Measurements from ENCODE around the gene BCKDHB. TPM values are rescaled to one million over a fixed set of nuclear protein-coding genes. Genes with fewer than 3 reads are reported as not detected.

Gene BCKDHB
- total and polyA plus RNA-seq, 10 donors = 6.3 to 16.4 (median 11.0) TPM

DNA sequence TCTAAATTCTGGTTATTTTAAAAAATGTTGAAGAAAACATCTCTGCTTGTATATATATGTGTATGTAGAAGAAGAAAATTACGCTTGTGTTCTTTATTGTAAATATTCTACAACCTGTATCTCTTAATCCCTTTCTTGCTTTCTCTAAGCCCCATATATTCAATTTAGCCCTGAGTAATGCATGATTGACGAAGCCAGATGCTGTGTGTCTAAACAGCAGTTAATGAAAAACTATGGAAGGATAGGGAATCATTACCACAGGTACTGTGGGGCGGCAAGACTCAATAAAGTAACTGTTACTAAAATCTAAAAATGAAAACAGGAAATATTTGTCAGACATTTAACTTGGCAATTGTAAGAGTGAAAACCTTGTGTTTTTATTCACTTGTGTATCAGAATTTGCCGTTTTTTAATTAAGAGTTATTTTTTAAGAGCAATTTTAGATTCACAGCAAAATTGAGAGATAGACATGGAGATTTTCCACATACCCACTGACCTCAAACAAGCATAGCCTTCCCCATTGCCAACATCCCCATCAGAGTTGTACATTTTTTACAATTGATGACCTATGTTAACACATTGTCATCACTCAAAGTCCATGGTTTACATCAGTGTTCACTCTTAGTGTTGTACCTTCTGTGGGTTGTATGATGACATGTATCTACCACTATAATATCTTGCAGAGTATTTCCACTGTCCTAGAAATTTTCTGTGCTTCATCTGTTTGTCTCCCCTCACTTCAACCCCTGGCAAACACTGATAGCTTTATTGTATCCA lies 76.7 kb downstream of the BCKDHB start:
- Histone ChIP-seq H3K9me3 (peaks cover 0 to 12% (median 4%) of the 10 kb centered on the region in 8 donors), H3K27ac (no peak overlapping the region), H3K27me3 (replicated peaks in 1 of 7) (no peaks in the 10 kb centered on the region), H3K4me3 (no peak overlapping the region), H3K4me1 (no peaks in the 10 kb centered on the region), H3K36me3 (peaks cover 0 to 3% (median 0%) of the 10 kb centered on the region in 6 donors)
- DNase-seq = no peak
- 91 to 94% (median 92%) methylated on average over 4 of the region's 4 CpGs for WGBS, 5 donors
- no peak for TF ChIP-seq POLR2AphosphoS5 (IDR thresholded peaks at IDR 0.05)
- intact Hi-C loops (cut with DNase I; ENCODE audit: low total_unique reads) = no loop called here

GRCh38 chr6:80185492-80185891 lies 79.0 kb downstream of the BCKDHB start:
- intact Hi-C loops (cut with DNase I; ENCODE audit: low total_unique reads) = no loop called here
- 94 to 98% (median 97%) methylated on average over 2 of the region's 2 CpGs for WGBS, 5 donors
- no peak for TF ChIP-seq POLR2AphosphoS5 (IDR thresholded peaks at IDR 0.05)
- TF ChIP-seq POLR2A (IDR thresholded peaks at IDR 0.05) = no peak
- TF ChIP-seq, protein P1, sequence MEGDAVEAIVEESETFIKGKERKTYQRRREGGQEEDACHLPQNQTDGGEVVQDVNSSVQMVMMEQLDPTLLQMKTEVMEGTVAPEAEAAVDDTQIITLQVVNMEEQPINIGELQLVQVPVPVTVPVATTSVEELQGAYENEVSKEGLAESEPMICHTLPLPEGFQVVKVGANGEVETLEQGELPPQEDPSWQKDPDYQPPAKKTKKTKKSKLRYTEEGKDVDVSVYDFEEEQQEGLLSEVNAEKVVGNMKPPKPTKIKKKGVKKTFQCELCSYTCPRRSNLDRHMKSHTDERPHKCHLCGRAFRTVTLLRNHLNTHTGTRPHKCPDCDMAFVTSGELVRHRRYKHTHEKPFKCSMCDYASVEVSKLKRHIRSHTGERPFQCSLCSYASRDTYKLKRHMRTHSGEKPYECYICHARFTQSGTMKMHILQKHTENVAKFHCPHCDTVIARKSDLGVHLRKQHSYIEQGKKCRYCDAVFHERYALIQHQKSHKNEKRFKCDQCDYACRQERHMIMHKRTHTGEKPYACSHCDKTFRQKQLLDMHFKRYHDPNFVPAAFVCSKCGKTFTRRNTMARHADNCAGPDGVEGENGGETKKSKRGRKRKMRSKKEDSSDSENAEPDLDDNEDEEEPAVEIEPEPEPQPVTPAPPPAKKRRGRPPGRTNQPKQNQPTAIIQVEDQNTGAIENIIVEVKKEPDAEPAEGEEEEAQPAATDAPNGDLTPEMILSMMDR (IDR thresholded peaks at IDR 0.05 in 8 of 11, conservative IDR thresholded peaks at IDR 0.05 in 3 of 11) = no peak
- no peak overlapping the region for H3K27ac ChIP-seq
- H3K4me3 ChIP-seq = no peak overlapping the region
- H3K27me3 ChIP-seq (replicated peaks in 1 of 7) = no peaks in the 10 kb centered on the region
- peaks cover 0 to 3% (median 0%) of the 10 kb centered on the region in 6 donors for H3K36me3 ChIP-seq
- H3K4me1 ChIP-seq = no peaks in the 10 kb centered on the region
- H3K9me3 ChIP-seq = peaks cover 0 to 12% (median 4%) of the 10 kb centered on the region in 8 donors
- no peak for DNase-seq

DNA sequence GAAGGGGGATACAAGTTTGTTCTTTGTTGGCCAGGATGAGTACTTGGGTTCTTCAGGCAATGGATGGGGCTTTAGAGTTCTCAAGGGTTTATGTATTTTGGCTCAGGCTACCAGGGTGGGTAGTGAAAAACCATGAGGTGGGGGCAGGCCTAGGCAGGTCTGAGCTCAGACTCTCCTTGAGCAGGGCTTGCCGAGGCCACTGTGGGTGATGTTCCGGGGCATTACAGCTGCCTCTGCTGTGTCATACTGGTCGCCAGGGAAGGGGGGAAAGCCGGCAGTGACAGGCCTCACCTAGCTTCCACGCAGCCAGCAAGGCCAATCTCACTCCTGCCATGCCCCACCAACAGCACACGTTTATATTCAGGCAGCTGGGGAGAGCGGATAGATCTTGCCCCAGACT lies 79.6 kb downstream of the BCKDHB start:
- no peaks in the 10 kb centered on the region for H3K4me1 ChIP-seq
- H3K36me3 ChIP-seq = peaks cover 0 to 3% (median 0%) of the 10 kb centered on the region in 6 donors
- no peak overlapping the region for H3K27ac ChIP-seq
- WGBS, 5 donors = 79 to 94% (median 88%) methylated on average over 5 to 7 of the region's 7 CpGs
- peaks cover 0 to 12% (median 4%) of the 10 kb centered on the region in 8 donors for H3K9me3 ChIP-seq
- no peaks in the 10 kb centered on the region for H3K27me3 ChIP-seq (replicated peaks in 1 of 7)
- no peak overlapping the region for H3K4me3 ChIP-seq
- no peak for DNase-seq
- intact Hi-C loops (cut with DNase I; ENCODE audit: low total_unique reads) = no loop called here
- TF ChIP-seq POLR2A (IDR thresholded peaks at IDR 0.05) (no peak), POLR2AphosphoS5 (IDR thresholded peaks at IDR 0.05) (no peak)
- TF ChIP-seq, protein P1 (IDR thresholded peaks at IDR 0.05 in 8 of 11, conservative IDR thresholded peaks at IDR 0.05 in 3 of 11) = no peak

GRCh38 chr6:80196906-80197305 lies 90.4 kb downstream of the BCKDHB start:
- TF ChIP-seq POLR2AphosphoS5 (IDR thresholded peaks at IDR 0.05) (no peak), POLR2A (IDR thresholded peaks at IDR 0.05) (no peak)
- TF ChIP-seq, protein P1 (IDR thresholded peaks at IDR 0.05 in 8 of 11, conservative IDR thresholded peaks at IDR 0.05 in 3 of 11) = no peak
- H3K4me3 ChIP-seq = no peak overlapping the region
- DNase-seq = no peak
- intact Hi-C loops (cut with DNase I; ENCODE audit: low total_unique reads) = no loop called here
- no peak overlapping the region for H3K27ac ChIP-seq
- H3K4me1 ChIP-seq = no peaks in the 10 kb centered on the region
- no peaks in the 10 kb centered on the region for H3K9me3 ChIP-seq
- 85 to 94% (median 93%) methylated on average over 4 of the region's 4 CpGs for WGBS, 5 donors
- no peaks in the 10 kb centered on the region for H3K27me3 ChIP-seq (replicated peaks in 1 of 7)
- peaks cover 0 to 4% (median 0%) of the 10 kb centered on the region in 6 donors for H3K36me3 ChIP-seq
